Thymus (tissue), 14 donors: ENCODE data around the gene CALCA. TPM values are rescaled to one million over a fixed set of nuclear protein-coding genes. Genes with fewer than 3 reads are reported as not detected.
"Not testable (repeated sequence)": the region's sequence is repeated elsewhere in the genome, so short reads cannot be mapped to it uniquely, and the experiment has no call there.

Experiments used
- DNase-seq, 9 donors: peaks; one replicate each; pipeline ENCODE4 v3.0.0-alpha.2; 2013; ENCODE audit warnings: low spot score in 9 of 9, low read depth in 6 of 9, missing footprints in 1 of 9
- H3K27ac ChIP-seq, 2 donors: one replicate each; pipeline ENCODE4 v1.5.1; 2013; ENCODE audit warnings: control low read depth in 1 of 2, low read depth in 1 of 2, low read length in 1 of 2, mild to moderate bottlenecking in 1 of 2, moderate library complexity in 1 of 2
- H3K27me3 ChIP-seq, 2 donors: one replicate each; pipeline ENCODE4 v1.5.1; 2013; ENCODE audit warnings: low read length in 1 of 2; ENCODE audit not compliant: control insufficient read depth in 2 of 2, insufficient read depth in 1 of 2
- H3K36me3 ChIP-seq, 2 donors: one replicate each; pipeline ENCODE4 v1.5.1; 2013; ENCODE audit warnings: low read length in 1 of 2, mild to moderate bottlenecking in 1 of 2, moderate library complexity in 1 of 2; ENCODE audit not compliant: control insufficient read depth in 2 of 2, insufficient read depth in 2 of 2
- H3K4me1 ChIP-seq, 2 donors: one replicate each; pipeline ENCODE4 v1.5.1; 2013; ENCODE audit warnings: low read length in 2 of 2; ENCODE audit not compliant: control insufficient read depth in 2 of 2, insufficient read depth in 2 of 2
- H3K4me3 ChIP-seq, 2 donors: one replicate each; pipeline ENCODE4 v1.5.1; 2013; ENCODE audit warnings: low read length in 2 of 2, control low read depth in 1 of 2, mild to moderate bottlenecking in 1 of 2
- H3K9me3 ChIP-seq, 2 donors: one replicate each; pipeline ENCODE4 v1.5.1; 2013; ENCODE audit warnings: low read length in 1 of 2, mild to moderate bottlenecking in 1 of 2; ENCODE audit not compliant: control insufficient read depth in 2 of 2, insufficient read depth in 1 of 2
- WGBS: extraction: QIAGEN DNeasy Blood & Tissue Kit; methylation state at CpG from one replicate; pipeline ENCODE4 v1.1.7; 2013; 5-methylcytosine and 5-hydroxymethylcytosine counted together
- long read RNA-seq, 10 donors: transcript quantifications; one replicate each; lab custom pipeline, GENCODE V29; 2026
- polyA plus RNA-seq: library from polyadenylated mRNA; stranded (reverse); fragments of 200-250 nt; gene quantifications from one replicate; pipeline ENCODE4 v1.2.3, GENCODE V29; 2013
- total RNA-seq: library from RNA; stranded (reverse); fragments of 120-200 nt; gene quantifications from one replicate; pipeline ENCODE4 v1.2.4, GENCODE V29; 2013
- donor health status: healthy.

Gene CALCA, protein sequence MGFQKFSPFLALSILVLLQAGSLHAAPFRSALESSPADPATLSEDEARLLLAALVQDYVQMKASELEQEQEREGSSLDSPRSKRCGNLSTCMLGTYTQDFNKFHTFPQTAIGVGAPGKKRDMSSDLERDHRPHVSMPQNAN
- total RNA-seq (0.61 TPM), polyA plus RNA-seq (4.6 TPM)
- long read RNA-seq, donor 1, result 0 reads
- long read RNA-seq, donor 2, result 0 reads
- long read RNA-seq, donor 3, result 0 reads
- long read RNA-seq, donor 4, result 0 reads
- long read RNA-seq, donor 5, partial matches to known transcripts, result 0 of 2 reads
- long read RNA-seq, donor 5, other reads (novel, unspliced or antisense), result 0 of 2 reads
- long read RNA-seq, donor 6, result 0 reads
- long read RNA-seq, donor 7, result 0 reads
- long read RNA-seq, donor 8, result 0 reads
- long read RNA-seq, donor 9, partial matches to known transcripts, result 0 of 1 reads
- long read RNA-seq, donor 9, other reads (novel, unspliced or antisense), result 0 of 1 reads
- long read RNA-seq, donor 10, partial matches to known transcripts, result 0 of 1 reads
- long read RNA-seq, donor 10, other reads (novel, unspliced or antisense), result 0 of 1 reads

DNA sequence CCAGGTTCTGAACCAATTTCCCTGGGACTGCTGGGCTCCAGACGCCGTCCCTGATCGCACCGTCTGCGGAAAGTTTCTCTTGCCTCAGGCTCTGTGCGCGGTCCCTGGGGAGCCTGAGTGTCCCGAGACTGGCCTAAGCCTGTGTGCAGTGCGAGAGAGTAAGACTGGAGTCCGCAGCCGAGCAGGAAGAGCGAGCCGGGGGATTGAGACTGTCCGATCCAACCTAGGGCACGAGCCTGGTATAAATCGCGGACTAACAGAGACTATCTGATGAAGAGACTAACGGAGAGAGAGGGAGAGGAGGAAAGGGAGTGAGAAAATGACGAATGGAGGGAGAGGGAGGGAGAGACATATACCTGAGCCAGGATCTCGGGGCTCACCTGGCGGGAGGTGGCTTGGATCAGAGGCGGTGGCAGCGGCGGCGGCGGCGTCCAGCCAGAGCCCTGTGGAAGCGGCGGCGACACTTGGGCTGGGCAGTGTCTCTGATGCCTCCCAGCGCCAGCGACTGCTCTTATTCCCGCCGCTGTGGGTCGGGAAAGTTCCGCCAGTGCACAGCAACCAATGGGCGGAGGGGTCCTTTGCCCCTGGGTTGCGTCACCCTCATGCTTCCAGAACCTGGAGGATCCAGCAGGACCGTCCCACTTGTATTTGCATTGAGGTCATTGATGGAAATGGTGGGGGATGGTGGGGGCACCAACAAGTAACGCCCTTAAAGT lies at the start of gene CALCA:
Gene CALCA, minus strand, starts transcription at position 487 of the 716 bp plus-strand sequence. CDS start 1,159 bp downstream, outside the sequence.
- peaks cover 0 to 20% of the 10 kb centered on the region in 2 donors for H3K4me1 ChIP-seq
- DNase-seq, result no peak
- peaks cover 38 to 80% of the 10 kb centered on the region in 2 donors for H3K27me3 ChIP-seq
- peaks cover 0 to 5% of the 10 kb centered on the region in 2 donors for H3K9me3 ChIP-seq
- no peaks in the 10 kb centered on the region for H3K36me3 ChIP-seq
- H3K4me3 ChIP-seq, result no peak within 1 kb of the TSS
- H3K27ac ChIP-seq, result no peak within 1 kb of the TSS
- 18% methylated on average over 40 of the region's 40 CpGs for WGBS

DNA sequence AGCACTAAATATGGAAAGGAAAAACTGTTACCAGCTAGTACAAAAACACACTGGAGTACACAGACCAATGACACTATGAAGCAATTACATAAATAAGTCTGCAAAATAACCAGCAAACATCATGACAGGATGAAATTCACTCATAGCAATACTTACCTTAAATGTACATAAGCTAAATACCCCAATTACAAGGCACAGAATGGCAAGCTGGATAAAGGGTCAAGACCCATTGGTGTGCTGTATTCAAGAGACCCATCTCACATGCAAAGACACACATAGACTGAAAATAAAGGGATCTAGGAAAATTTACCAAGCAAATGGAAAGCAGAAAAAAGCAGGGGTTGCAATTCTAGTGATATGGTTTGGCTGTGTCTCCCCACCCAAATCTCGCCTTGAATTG lies 44.0 kb upstream of the CALCA start:
- Histone ChIP-seq H3K4me3 (no peak overlapping the region), H3K4me1 (no peaks in the 10 kb centered on the region), H3K9me3 (no peaks in the 10 kb centered on the region), H3K27ac (no peak overlapping the region), H3K27me3 (peaks cover 0 to 2% of the 10 kb centered on the region in 2 donors), H3K36me3 (no peaks in the 10 kb centered on the region)
- no peak for DNase-seq
- WGBS, result 95% methylated on average over 1 of the region's 1 CpG

- whole genome bisulfite sequencing, result 61% methylated on average over 6 of the region's 6 CpGs
- no peaks in the 10 kb centered on the region for H3K36me3 ChIP-seq
- no peaks in the 10 kb centered on the region for H3K9me3 ChIP-seq
- no peak overlapping the region for H3K4me3 ChIP-seq
- peaks cover 0 to 4% of the 10 kb centered on the region in 2 donors for H3K27me3 ChIP-seq
- no peaks in the 10 kb centered on the region for H3K4me1 ChIP-seq
- no peak for DNase-seq
- H3K27ac ChIP-seq, result no peak overlapping the region
These were observed 39.7 kb upstream of the CALCA start for GRCh38 chr11:15011776-15012345.

- H3K36me3 ChIP-seq, result no peaks in the 10 kb centered on the region
- peaks cover 0 to 4% of the 10 kb centered on the region in 2 donors for H3K27me3 ChIP-seq
- H3K27ac ChIP-seq, result no peak overlapping the region
- DNase-seq, result no peak
- H3K4me3 ChIP-seq, result no peak overlapping the region
- no peaks in the 10 kb centered on the region for H3K9me3 ChIP-seq
- no peaks in the 10 kb centered on the region for H3K4me1 ChIP-seq
These were observed 38.7 kb upstream of the CALCA start for GRCh38 chr11:15010865-15011264.

GRCh38 chr11:15006139-15006759 lies 34.1 kb upstream of the CALCA start:
- Histone ChIP-seq H3K27me3 (peaks cover 0 to 2% of the 10 kb centered on the region in 2 donors), H3K9me3 (no peaks in the 10 kb centered on the region), H3K4me3 (no peak overlapping the region), H3K36me3 (no peaks in the 10 kb centered on the region), H3K4me1 (no peaks in the 10 kb centered on the region), H3K27ac (no peak overlapping the region)
- DNase-seq, result peak in 7 of 9 donors; percentile 3 to 46 (median 8)
- 63% methylated on average over 5 of the region's 5 CpGs for WGBS

GRCh38 chr11:14988133-14988532 lies 16.0 kb upstream of the CALCA start:
- H3K4me3 ChIP-seq, H3K4me1 ChIP-seq, H3K36me3 ChIP-seq, H3K27ac ChIP-seq, DNase-seq, H3K9me3 ChIP-seq, H3K27me3 ChIP-seq: not testable (repeated sequence)
- 81% methylated on average over 3 of the region's 3 CpGs for WGBS

DNA sequence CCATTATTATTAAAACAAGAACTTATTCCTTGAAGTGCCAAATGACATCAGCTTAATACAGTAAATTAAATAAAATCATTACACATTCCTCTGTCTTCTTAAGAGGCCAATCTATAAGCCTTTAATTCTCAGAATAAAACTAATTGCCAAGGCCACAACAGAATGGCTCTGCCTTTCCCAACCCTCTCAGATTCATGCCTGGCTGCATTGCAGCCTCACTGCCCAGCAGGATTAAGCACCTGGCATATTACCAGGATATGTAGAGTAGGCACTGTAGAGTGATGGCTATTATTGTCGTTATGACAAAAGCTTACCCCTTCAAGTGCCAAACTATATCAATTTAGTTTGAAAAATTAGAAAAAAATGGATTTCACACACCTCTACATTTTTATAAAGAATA lies 9.4 kb upstream of the CALCA start:
- H3K4me3 ChIP-seq, result no peak overlapping the region
- no peaks in the 10 kb centered on the region for H3K4me1 ChIP-seq
- no peaks in the 10 kb centered on the region for H3K36me3 ChIP-seq
- H3K27me3 ChIP-seq, result peaks cover 4 to 12% of the 10 kb centered on the region in 2 donors
- H3K27ac ChIP-seq, result no peak overlapping the region
- no peaks in the 10 kb centered on the region for H3K9me3 ChIP-seq
- 82% methylated on average over 1 of the region's 1 CpG for whole genome bisulfite sequencing
- no peak for DNase-seq

- Histone ChIP-seq H3K27me3 (peaks cover 5 to 19% of the 10 kb centered on the region in 2 donors), H3K9me3 (no peaks in the 10 kb centered on the region), H3K36me3 (no peaks in the 10 kb centered on the region), H3K4me3 (no peak overlapping the region), H3K27ac (no peak overlapping the region), H3K4me1 (no peaks in the 10 kb centered on the region)
- no peak for DNase-seq
- WGBS, result 94% methylated on average over 3 of the region's 3 CpGs
These were observed 8.7 kb upstream of the CALCA start for GRCh38 chr11:14980854-14981253.
